NCI-H345 treated with DMSO at 0.1 percent for 48 hours (cell line): ENCODE measurements around the gene KRT12.
"Not testable (repeated sequence)": the region's sequence is repeated elsewhere in the genome, so short reads cannot be mapped to it uniquely, and the experiment has no call there.

Experiments used
- DNase-seq: peaks from one replicate; lab custom pipeline; 2025; ENCODE audit not compliant: unreplicated experiment; lab: John Stamatoyannopoulos, UW

The KRT12 gene

GRCh38 chr17:40818733-40819527 lies 48.1 kb downstream of the KRT12 start:
- peak; percentile 68 for DNase-seq

- DNase-seq, result no peak
Observed at GRCh38 chr17:40818343-40818732, 48.7 kb downstream of the KRT12 start.

GRCh38 chr17:40817103-40817682 lies 49.8 kb downstream of the KRT12 start:
- no peak for DNase-seq

GRCh38 chr17:40816569-40816968 lies 50.5 kb downstream of the KRT12 start:
- no peak for DNase-seq

GRCh38 chr17:40815381-40815780 lies 51.6 kb downstream of the KRT12 start:
- no peak for DNase-seq

GRCh38 chr17:40814657-40815056 lies 52.4 kb downstream of the KRT12 start:
- not testable (repeated sequence) for DNase-seq

- no peak for DNase-seq
Observed at GRCh38 chr17:40813804-40814203, 53.2 kb downstream of the KRT12 start.

- no peak for DNase-seq
Observed at GRCh38 chr17:40812639-40813038, 54.4 kb downstream of the KRT12 start.
